GM10248 (cell line): ENCODE data around the gene GPR18.

Experiments
- CTCF ChIA-PET: fragments of 300-600 bp; sonication (Branson Sonifier 250); formaldehyde crosslinking; extraction: SDS; loops from one replicate; lab custom pipeline; 2021; ENCODE audit warnings: antibody characterized with exemption; lab: Yijun Ruan, JAX
- POLR2A ChIA-PET: fragments of 350-650 bp; sonication (Branson Sonifier 250); formaldehyde crosslinking; extraction: SDS; loops from one replicate; lab custom pipeline; 2020; ENCODE audit warnings: antibody characterized with exemption; lab: Yijun Ruan, JAX
- DNase-seq: peaks from one replicate; pipeline ENCODE4 v3.0.0; 2012; ENCODE audit errors: extremely low spot score
- CTCF ChIP-seq: IDR thresholded peaks from 2 replicates; pipeline ENCODE4 v1.5.1; 2012; ENCODE audit warnings: mild to moderate bottlenecking, low read depth; ENCODE audit errors: extremely low read depth, missing control alignments, control extremely low read depth

The GPR18 gene

GRCh38 chr13:99304541-99304940 lies 46.4 kb upstream of the GPR18 start:
- ChIA-PET POLR2A (interaction anchor here (2.4 kb wide), 1 partner anchor 12 kb away, joined by 13 read pairs; no protein-coding TSS in a partner anchor), CTCF (interaction anchor here (0.8 to 3.8 kb wide), 8 partner anchors 8 to 132 kb away, joined by 3 to 23 read pairs (median 6); no protein-coding TSS in a partner anchor)
- no peak for TF ChIP-seq CTCF
- DNase-seq, result no peak

- TF ChIP-seq CTCF, result no peak
- POLR2A ChIA-PET, result interaction anchor here (2.4 kb wide), 1 partner anchor 11 kb away, joined by 13 read pairs; no protein-coding TSS in a partner anchor
- no peak for DNase-seq
- CTCF ChIA-PET, result interaction anchor here (0.8 to 3.8 kb wide), 11 partner anchors 9 to 133 kb away, joined by 3 to 23 read pairs (median 5); no protein-coding TSS in a partner anchor
These were observed 45.8 kb upstream of the GPR18 start for GRCh38 chr13:99303863-99304521.

- ChIA-PET CTCF (interaction anchor here (0.8 to 3.4 kb wide), 13 partner anchors 10 to 133 kb away, joined by 3 to 23 read pairs (median 5); no protein-coding TSS in a partner anchor), POLR2A (interaction anchor here (2.4 kb wide), 1 partner anchor 10 kb away, joined by 13 read pairs; no protein-coding TSS in a partner anchor)
These were observed 44.7 kb upstream of the GPR18 start for GRCh38 chr13:99302637-99303505.

GRCh38 chr13:99301913-99302636 lies 43.9 kb upstream of the GPR18 start:
- CTCF ChIA-PET, result interaction anchor here (1.2 to 3.4 kb wide), 10 partner anchors 9 to 134 kb away, joined by 3 to 23 read pairs (median 5); no protein-coding TSS in a partner anchor
- POLR2A ChIA-PET, result interaction anchor here (2.4 kb wide), 1 partner anchor 9 kb away, joined by 13 read pairs; no protein-coding TSS in a partner anchor
- TF ChIP-seq CTCF, result no peak
- DNase-seq, result no peak

More at GRCh38 chr13:99302637-99303505, 44.7 kb upstream of the GPR18 start:
- no peak for TF ChIP-seq CTCF
- no peak for DNase-seq

- POLR2A ChIA-PET, result no interaction called here
- TF ChIP-seq CTCF, result no peak
These were observed 43.1 kb upstream of the GPR18 start for GRCh38 chr13:99301056-99301838.

More at GRCh38 chr13:99301056-99301838, 43.1 kb upstream of the GPR18 start:
- CTCF ChIA-PET, result interaction anchor here (1.2 to 3.4 kb wide), 9 partner anchors 8 to 135 kb away, joined by 3 to 23 read pairs (median 6); no protein-coding TSS in a partner anchor
- DNase-seq, result no peak
